Ovary (tissue), 9 donors: ENCODE results near the gene PTTG1IP2. TPM values are rescaled to one million over a fixed set of nuclear protein-coding genes. Genes with fewer than 3 reads are reported as not detected.

Experiments used
- DNase-seq, 5 donors: peaks; one replicate each; pipeline ENCODE4 v3.0.0-alpha.2; 2019 to 2020
- H3K27ac ChIP-seq, 2 donors: fragments of 200-600 bp; one replicate each; pipeline versions ENCODE4 v1.5.1 to v1.8.0; 2019 to 2022
- H3K27me3 ChIP-seq: fragments of 200-600 bp; one replicate; pipeline ENCODE4 v1.8.0; 2022
- H3K36me3 ChIP-seq: fragments of 200-600 bp; sonication (generic); one replicate; pipeline ENCODE4 v1.5.1; 2019
- H3K4me1 ChIP-seq: one replicate; pipeline ENCODE4 v1.8.1; 2013; ENCODE audit warnings: mild to moderate bottlenecking, moderate library complexity; ENCODE audit not compliant: insufficient read depth
- H3K4me3 ChIP-seq: fragments of 200-600 bp; sonication (generic); one replicate; pipeline ENCODE4 v1.5.1; 2017
- H3K9me3 ChIP-seq, 2 donors: fragments of 200-600 bp in 1 of 2; sonication (generic) in 1 of 2; one replicate each; pipeline versions ENCODE4 v1.5.1 to v1.8.1; 2013 to 2019; ENCODE audit warnings: mild to moderate bottlenecking in 1 of 2, moderate library complexity in 1 of 2
- CTCF ChIP-seq, 3 donors: fragments of 450-650 bp in 2 of 3; fragments of 200-600 bp in 1 of 3; IDR thresholded peaks; one replicate each; pipeline versions ENCODE4 v1.5.1 to v1.8.0; 2016 to 2022; ENCODE audit warnings: antibody characterized with exemption in 3 of 3, mild to moderate bottlenecking in 1 of 3
- EP300 ChIP-seq: sonication (generic); formaldehyde crosslinking; IDR thresholded peaks from one replicate; pipeline ENCODE4 v1.6.1; 2017; ENCODE audit warnings: antibody characterized with exemption
- POLR2A ChIP-seq: fragments of 450-650 bp; IDR thresholded peaks from one replicate; pipeline ENCODE4 v1.6.1; 2017; ENCODE audit warnings: antibody characterized with exemption, mild to moderate bottlenecking, moderate library complexity
- WGBS, 3 donors: extraction: QIAGEN DNeasy Blood & Tissue Kit in 1 of 3; methylation state at CpG; one replicate each; pipeline versions ENCODE4 v1.1.5 to v1.1.7; 2013 to 2017; 5-methylcytosine and 5-hydroxymethylcytosine counted together
- intact Hi-C, 4 donors: fragments of 100-400 bp; cut with DNase I; formaldehyde crosslinking; loops; one replicate each; pipeline versions ENCODE4 v1.11.0 to v1.15.1; 2022 to 2023
- polyA plus RNA-seq, 2 donors: library from polyadenylated mRNA; stranded (reverse); fragments of 200-250 nt in 1 of 2; fragments of 350-450 nt in 1 of 2; fragmentation: Illumina TruSeq in 1 of 2; extraction: RNeasy Lipid Tissue Mini Kit (QIAGEN cat#74804) in 1 of 2; gene quantifications; one replicate each; pipeline ENCODE4 v1.2.3, GENCODE V29; 2013 to 2014
- total RNA-seq, 7 donors: library from RNA; depleted of rRNA in 2 of 7; stranded (reverse); fragments of >200 nt in 2 of 7; fragmentation: NEBNext Ultra II Directional in 3 of 7; extraction: Animal tissue kit (Norgen Biotek cat#: 25700) in 3 of 7; gene quantifications; one replicate each; pipeline versions ENCODE4 v1.1.0 to v1.2.4, GENCODE V29; 2016 to 2023
- donor health status: DM: no; HTN: no; CAD: no; lungs with moderate emphysema.
- donor health status: DM: no; HTN: no; CAD: no.
- donor health status: Bipolar disorder and iron deficiency.
- donor health status: DM: yes; HTN: yes; CAD: no.
- donor health status: DM: no; HTN: no; CAD: no.
- donor health status: DM: yes; HTN: yes; CAD: no.

PTTG1IP2 gene
- total and polyA plus RNA-seq, 9 donors, result not detected

- Histone ChIP-seq H3K4me3 (no peak overlapping the region), H3K27ac (no peak overlapping the region), H3K9me3 (no peaks in the 10 kb centered on the region), H3K4me1 (no peaks in the 10 kb centered on the region), H3K36me3 (no peaks in the 10 kb centered on the region), H3K27me3 (no peaks in the 10 kb centered on the region)
- DNase-seq, result no peak
- TF ChIP-seq EP300 (no peak), POLR2A (no peak), CTCF (IDR thresholded peaks at IDR 0.05) (no peak)
- intact Hi-C loops, result no loop called here
- 88 to 93% (median 89%) methylated on average over 2 of the region's 2 CpGs for WGBS, 3 donors
Measured at GRCh38 chr7:90511776-90512175, 42.3 kb downstream of the PTTG1IP2 start.

- TF ChIP-seq POLR2A (no peak), CTCF (IDR thresholded peaks at IDR 0.05) (no peak), EP300 (no peak)
- Histone ChIP-seq H3K27ac (no peak overlapping the region), H3K36me3 (no peaks in the 10 kb centered on the region), H3K4me3 (no peak overlapping the region), H3K27me3 (no peaks in the 10 kb centered on the region), H3K9me3 (no peaks in the 10 kb centered on the region), H3K4me1 (no peaks in the 10 kb centered on the region)
- intact Hi-C loops, result no loop called here
- no peak for DNase-seq
- WGBS, 3 donors, result 30 to 51% (median 31%) methylated on average over 3 of the region's 3 CpGs
Measured at GRCh38 chr7:90512821-90513254, 43.4 kb downstream of the PTTG1IP2 start.

DNA sequence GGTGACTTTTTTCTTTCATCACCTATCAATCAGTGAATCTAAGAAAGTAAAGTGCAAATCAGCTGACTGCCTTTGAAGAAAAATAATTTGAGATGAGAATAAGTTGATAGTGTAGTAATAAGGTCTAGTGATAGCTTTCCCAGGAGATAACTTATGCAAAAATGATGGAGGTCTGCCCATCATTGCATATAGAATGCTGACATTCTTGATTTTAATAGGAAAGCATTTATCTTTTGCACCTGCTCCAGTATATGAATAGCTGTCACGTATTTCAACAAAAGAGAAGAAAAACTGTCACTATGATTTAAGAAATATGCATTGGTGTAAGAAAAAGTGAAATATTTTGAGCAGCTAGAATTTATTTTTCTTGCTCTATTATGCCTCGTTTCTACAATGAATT is 46.8 kb downstream of the PTTG1IP2 start:
- no peak overlapping the region for H3K4me3 ChIP-seq
- no peak overlapping the region for H3K27ac ChIP-seq
- no peaks in the 10 kb centered on the region for H3K27me3 ChIP-seq
- no peak for DNase-seq
- intact Hi-C loops, result no loop called here
- no peaks in the 10 kb centered on the region for H3K4me1 ChIP-seq
- TF ChIP-seq CTCF (IDR thresholded peaks at IDR 0.05) (no peak), EP300 (no peak), POLR2A (no peak)
- 81 to 85% (median 84%) methylated on average over 2 of the region's 2 CpGs for WGBS, 3 donors
- no peaks in the 10 kb centered on the region for H3K36me3 ChIP-seq
- no peaks in the 10 kb centered on the region for H3K9me3 ChIP-seq

DNA sequence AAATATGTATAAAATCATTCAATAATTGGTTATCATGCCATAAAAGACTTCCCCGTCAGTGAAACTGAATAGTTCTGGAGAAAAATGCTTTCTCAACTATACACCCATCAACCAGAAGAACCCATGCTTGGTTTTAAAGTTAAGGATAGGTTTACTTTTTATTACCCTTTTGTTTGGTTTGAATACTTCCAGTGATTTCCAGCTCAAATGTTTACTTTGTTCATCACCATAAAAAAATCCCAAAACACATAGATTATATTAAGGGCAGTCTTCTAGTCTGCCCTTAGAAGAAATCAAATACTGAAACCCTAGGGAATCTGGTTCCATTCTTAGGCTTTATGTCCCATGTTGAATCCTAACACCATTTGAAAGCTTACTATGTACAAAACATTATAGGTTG is 49.2 kb downstream of the PTTG1IP2 start:
- Histone ChIP-seq H3K36me3 (no peaks in the 10 kb centered on the region), H3K4me1 (no peaks in the 10 kb centered on the region), H3K4me3 (no peak overlapping the region), H3K27ac (no peak overlapping the region), H3K9me3 (no peaks in the 10 kb centered on the region), H3K27me3 (no peaks in the 10 kb centered on the region)
- no peak for TF ChIP-seq CTCF (IDR thresholded peaks at IDR 0.05)
- TF ChIP-seq EP300, result no peak
- TF ChIP-seq POLR2A, result no peak
- intact Hi-C loops, result no loop called here
- WGBS, 3 donors, result 81 to 90% (median 86%) methylated on average over 1 of the region's 1 CpG
- DNase-seq, result no peak
